IPS DF 19.7 (cell line): ENCODE measurements around the gene MAN2B1.
"Not testable (repeated sequence)": the region's sequence is repeated elsewhere in the genome, so short reads cannot be mapped to it uniquely, and the experiment has no call there.

Experiments
- DNase-seq: peaks from one replicate; pipeline ENCODE4 v3.0.0-alpha.2; 2013; ENCODE audit warnings: low read depth, low spot score

The MAN2B1 gene

DNA sequence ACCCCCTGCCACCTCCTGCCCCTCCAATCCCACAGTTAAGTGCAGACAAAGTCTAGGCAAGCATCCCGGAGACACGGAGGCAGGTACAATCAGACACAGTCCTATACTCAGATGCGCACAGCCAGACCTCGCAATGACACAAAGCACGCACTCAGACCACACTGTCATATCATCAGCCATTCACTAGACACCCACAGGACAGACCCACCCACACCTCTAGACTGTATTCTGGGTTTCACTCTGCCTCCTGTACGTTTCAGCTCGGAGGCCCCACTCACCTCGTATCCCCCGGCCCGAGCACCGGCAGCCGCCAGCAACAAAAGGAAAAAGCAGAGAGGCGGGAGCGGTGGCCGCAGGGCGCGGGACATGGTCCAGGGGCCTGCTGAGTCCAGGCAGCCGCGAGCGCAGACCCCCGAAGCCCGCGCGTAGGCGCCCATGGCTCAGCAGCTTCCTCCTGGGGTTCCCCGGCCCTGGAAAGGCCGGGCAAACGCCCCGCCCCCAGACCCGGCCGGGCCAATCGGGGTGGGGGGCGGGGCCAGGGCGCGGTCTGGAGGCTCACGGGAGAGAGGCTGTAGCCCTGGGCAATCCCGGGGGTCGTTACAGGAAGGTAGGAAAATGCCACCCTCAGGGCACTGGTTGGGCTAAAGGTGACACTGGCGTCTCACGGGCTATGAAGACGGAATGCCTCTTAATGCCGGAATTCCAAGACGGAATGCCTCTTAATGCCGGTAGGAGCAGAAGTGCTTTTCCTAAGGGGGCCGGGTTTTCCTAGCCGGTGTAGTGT lies at the start of gene MAN2B1, which contains the start of gene WDR83:
Gene MAN2B1 (minus strand): TSS at position 478 of the 784 bp plus-strand sequence. CDS start 41 bp downstream, at position 437.
Gene WDR83 (plus strand): TSS at position 543 of the 784 bp plus-strand sequence. CDS start 2,984 bp downstream, outside the sequence.
- no peak for DNase-seq

DNA sequence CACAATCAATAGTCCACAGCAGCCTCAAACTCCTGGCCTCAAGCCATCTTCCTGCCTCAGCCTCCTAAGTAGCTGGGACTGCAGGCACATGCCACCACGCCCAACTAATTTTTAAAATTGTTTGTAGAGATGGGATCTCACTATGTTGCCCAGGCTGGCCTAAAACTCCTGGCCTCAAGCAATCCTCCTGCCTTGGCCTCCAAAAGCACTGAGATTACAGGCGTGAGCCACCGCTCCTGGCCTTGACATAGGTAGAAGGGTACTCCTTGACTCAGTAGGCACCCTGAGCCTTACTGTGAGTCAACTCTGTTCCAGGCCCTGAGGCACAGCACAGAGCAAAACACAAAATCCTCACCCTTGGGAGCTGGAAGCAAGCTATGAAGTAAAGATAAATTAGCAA lies 49.4 kb upstream of the MAN2B1 start:
- DNase-seq: no peak

DNA sequence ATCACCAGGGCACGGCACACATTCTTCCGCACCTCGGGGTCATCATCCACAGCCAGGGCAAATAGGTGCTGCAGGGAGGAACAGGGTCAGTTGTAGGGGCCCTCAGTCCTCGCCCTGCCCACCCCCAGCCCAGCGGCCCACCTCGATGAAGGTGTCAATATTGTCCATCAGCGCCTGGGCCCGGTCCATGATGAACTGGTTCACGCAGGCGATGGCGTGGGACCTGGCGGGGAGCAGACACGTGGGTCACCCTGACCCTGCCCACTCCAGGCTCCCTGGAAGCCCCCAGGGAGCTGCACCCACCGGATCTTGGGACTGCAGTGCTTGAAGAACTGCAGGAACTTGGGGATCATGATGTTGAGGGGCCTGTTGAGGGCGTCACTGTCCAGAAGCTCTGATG lies 48.6 kb upstream of the MAN2B1 start:
- no peak for DNase-seq

DNA sequence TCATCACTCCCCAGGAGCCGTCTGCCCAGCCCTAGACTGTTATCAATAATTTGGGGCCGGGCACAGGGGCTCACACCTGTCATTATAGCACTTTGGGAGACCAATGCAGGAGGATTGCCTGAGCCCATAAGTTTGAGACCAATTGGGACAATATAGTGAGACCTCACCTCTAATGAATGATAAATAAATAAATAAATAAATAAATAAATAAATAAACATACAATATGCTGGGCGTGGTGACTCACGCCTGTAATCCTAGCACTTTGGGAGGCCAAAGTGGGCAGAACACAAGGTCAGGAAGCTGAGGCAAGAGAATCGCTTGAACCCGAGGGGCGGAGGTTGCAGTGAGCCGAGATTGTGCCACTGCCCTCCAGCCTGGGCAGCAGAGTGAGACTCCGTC lies 46.8 kb upstream of the MAN2B1 start:
- not testable (repeated sequence) for DNase-seq

DNA sequence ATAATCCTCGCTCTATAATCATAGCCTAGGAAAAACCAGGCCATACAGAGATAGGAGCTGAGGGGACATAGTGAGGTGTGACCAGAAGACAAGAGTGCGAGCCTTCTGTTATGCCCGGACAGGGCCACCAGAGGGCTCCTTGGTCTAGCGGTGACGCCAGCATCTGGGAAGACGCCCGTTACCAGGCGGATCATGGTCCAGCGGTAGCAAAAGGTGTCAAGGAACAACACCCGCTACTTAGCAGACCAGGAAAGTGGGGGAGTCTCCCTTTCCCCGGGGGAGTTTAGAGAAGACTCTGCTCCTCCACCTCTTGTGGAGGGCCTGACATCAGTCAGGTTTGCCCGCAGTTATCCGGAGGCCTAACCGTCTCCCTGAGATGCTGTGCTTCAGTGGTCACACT lies 45.5 kb upstream of the MAN2B1 start:
- DNase-seq: not testable (repeated sequence)

DNA sequence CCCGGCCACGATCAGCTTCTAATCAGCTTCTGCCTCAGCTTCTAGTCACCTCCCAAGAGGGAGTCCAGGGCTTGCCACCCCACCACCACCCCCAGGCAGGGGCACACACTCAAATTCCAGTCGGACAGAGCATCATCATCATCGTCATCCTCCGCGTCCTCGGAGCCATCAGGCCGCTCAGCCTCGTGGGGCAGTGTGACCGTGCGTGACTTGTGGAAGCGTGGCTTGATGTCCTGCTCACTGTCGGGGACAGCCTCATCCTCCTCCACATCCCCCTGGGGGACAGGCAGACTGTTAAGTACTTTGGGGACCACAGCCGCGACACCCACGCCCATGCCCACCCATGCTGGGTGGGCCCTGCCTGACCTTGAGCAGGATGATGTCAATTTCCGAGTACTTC lies 44.6 kb upstream of the MAN2B1 start:
- DNase-seq: no peak

DNA sequence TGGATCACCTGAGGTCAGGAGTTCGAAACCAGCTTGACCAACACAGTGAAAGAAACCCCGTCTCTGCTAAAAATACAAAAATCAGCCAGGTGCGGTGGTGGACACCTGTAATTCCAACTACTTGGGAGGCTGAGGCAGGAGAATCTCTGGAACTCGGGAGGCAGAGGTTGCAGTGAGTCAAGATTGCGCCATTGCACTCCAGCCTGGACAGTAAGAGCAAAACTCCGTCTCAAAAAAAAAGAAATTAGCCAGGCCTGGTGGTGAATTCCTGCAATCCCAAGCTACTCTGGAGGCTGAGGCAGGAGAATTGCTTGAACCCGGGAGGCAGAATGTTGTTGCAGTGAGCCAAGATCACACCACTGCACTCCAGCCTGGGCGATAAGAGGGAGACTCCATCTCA lies 42.1 kb upstream of the MAN2B1 start:
- no peak for DNase-seq

DNA sequence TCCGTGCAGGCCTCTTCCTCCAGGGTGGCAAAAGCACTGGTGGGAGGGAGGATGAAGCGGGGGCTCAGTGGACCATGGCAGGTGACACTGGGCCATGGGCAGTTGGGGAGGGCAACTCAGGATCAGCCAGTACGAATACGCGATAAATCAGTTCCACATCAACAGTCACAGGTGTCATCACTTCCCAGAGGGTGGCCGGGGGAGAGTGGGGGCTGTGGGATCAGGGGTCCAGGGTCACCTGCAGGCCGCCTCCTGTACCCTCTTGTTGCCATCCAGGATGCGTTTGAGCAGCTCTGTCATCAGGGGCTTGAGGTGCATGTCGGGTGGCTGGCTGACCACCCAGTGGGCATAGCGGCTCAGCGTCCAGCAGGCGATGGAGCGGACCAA lies 39.8 kb upstream of the MAN2B1 start:
- DNase-seq: no peak

DNA sequence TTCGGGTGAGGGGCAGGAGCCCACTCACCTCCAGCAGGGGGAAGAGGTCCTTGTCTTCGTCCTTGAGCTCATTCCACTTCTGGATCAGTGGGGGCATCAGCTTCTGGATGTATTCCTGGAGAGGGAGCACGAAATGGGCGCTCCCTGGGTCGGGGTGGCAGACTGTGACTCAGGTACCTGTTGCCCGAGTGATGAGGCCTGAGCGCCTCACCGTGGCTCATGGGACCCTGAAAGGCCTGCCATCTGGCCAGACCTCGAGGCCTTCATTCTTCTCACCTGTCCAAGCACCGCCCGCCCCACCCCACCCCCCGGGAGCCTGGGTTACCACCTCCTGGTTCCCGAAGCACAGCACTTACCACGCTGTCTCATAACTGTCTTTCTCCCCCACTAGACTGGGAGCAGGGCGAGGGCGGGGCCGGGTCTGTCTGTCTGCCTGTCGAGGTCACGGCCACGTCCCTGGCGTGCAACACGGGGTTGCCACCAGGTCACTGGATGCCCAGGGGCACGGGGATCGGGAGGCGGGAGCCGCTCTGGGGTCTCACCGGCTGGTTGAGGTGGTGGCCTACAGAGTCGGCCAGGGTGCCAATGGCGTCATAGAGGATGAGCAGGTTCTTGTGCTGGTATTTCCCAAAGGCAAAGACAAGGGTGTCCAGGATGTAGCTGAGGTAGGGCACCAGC lies 39.3 kb upstream of the MAN2B1 start:
- no peak for DNase-seq

DNA sequence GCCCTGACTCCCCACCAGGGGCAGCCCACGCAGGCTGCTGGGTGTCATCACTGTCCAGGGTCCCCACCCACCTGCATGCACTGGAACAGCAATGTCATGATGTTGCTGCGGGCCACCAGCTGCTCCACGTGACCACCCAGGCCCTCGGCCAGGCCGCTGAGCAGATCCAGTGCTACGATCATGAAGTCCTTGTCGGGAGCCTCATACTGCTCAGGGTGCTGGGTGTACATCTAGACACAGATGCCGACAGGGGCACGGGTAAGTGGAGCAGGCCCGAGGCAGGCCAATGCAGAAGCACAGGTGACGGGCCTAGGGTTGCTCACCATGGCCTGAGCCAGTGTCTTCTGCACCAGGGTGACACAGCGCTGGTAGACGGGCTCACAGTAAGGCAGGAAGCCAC lies 38.6 kb upstream of the MAN2B1 start:
- DNase-seq: no peak

DNA sequence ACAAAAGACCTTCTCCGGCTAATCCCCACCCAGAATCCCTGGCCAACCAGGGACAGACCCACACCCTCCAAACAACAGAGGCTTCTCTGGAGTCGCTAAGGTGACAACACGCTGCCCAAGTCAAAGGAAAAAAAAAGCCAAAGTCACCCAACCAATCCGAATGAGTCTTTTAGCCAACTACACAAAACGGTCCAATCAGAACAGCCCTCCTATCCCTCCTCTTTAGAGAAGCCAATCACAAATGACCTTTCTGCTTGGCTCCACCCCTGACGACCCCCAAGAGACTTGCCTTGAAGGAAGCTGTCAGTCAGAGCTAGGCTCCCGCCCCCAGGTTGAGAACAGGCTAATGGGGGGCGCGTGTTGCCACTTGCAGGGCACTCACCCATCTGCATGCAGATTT lies 36.5 kb upstream of the MAN2B1 start:
- peak; percentile 87 for DNase-seq

DNA sequence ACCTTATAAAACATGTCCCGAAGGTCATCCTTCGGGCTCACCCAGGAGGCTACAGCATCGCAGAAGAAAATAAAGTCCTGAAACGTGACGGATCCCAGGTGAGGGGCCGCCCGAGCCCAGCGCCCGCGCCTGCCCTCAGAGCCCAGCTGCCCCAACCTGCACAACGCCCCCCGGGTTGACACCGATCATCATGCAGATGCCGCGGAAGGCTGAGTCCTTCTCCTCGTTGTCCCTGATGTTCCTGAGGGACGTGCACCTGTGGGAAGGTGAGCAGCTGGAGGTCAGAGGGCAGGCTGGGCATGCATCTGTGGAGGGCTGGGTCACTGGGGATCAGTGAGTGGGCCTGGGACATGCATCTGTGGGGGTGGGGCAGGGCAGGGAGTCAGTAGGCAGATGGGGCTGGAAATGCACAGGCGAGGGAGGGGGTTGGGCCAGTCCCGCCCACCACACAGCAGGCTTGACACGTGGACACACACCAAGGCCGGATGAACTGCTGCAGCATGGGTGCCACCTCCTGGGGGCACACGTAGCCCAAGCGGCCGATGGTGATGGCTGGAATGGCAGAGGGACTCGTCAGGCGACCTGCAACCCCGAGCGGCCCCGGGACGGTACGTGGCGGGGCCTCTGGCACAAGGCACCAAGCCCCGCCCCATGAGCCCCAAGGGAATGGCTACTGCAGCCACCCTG lies 35.2 kb upstream of the MAN2B1 start:
- no peak for DNase-seq

DNA sequence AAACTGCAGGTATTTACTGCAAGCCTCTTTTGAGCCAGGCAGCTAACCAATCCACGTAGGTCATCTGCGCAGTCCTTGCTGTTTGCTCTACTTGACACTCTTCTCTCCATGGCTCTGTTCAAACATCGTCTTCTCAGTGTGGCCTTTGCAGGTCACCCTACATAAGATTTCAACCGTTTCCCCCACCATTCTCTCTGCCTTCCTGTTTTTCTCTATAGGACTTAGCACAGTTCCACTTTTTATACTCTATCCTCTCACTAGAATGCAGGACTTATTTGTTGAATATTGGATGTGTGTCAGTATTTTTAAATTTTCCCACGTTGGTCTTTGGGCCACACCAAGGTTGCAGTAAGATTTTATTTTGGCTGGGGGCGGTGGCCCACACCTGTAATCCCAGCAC lies 31.6 kb upstream of the MAN2B1 start:
- no peak for DNase-seq

DNA sequence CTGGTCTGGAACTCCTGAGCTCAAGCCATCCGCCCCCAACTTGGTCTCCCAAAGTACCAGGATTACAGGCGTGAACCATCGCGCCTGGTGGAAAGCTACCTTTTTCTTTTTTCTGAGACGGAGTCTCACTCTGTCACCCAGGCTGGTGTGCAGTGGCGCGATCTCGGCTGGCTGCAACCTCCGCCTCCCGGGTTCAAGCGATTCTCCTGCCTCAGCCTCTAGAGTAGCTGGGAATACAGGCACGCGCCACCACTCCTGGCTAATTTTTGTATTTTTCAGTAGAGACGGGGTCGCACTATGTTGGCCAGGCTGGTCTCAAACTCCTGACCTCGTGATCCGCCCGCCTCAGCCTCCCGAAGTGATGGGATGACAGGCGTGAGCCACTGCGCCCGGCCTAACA lies 30.9 kb upstream of the MAN2B1 start:
- DNase-seq: not testable (repeated sequence)

DNA sequence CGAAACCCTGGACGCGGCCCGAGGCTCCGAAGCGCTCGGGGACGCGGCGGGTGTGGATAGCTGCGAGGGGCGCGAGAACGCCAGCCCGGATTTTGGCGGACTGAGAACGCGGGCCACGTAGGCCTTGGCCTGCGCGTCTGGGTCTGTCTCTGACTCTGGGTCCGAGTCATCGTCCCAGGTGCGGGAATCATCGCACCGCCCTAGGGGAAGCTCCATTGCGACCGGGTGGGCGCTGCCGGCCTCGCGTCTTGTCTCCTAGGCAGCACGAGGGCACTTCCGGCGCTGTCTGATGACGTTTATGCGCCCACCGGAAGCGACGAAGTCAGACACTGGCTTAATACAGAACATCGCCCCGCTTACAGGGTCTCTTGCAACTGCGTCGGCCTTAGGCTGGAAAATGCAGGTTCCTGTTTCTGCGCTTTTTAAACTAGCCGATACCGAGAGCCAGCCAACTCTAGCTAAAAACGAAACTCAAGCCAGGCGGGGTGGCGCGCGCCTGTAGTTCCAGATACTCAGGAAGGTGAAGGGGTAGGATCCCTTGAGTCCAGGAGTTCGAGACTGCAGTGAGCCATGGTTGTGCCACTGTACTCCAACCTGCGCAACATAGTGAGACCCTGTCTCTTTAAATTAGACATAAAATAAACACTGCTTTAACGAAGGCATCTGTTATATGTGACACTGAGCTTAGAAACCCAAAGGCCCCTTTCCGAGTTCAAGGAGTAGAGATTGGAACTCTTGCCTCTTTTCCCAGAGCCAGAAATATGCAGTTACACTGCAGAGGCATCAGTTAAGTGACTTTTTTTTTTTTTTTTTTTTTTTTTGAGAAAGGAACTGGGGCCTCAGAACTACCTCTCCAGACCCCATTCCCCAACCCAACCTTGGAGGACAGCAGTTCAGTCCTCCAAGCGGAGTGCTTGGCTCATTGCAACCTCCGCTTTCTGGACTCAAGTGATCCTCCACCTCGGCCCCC lies 30.1 kb upstream of the MAN2B1 start, which contains the start of gene FBXW9:
Gene FBXW9 (minus strand): TSS at position 266 of the 970 bp plus-strand sequence. CDS start 50 bp downstream, at position 216.
- no peak for DNase-seq

DNA sequence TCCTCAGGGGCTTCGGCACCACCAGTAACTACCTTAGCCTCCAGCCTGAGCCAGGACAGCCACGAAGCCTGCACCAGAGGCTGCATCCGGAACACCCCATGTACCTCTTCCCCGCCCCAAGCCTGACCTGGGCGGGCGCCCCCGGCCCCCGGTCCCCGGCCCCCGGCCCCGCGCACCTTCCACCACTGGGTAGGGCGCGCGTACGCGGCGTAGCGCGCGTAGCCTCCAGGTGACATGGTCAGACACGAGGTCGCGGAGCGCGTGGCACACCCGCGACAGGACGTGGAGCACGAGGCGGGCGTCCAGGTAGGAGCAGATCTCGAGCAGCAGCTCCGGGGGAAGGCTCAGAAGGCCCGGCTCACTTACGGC lies 29.4 kb upstream of the MAN2B1 start:
- no peak for DNase-seq

DNA sequence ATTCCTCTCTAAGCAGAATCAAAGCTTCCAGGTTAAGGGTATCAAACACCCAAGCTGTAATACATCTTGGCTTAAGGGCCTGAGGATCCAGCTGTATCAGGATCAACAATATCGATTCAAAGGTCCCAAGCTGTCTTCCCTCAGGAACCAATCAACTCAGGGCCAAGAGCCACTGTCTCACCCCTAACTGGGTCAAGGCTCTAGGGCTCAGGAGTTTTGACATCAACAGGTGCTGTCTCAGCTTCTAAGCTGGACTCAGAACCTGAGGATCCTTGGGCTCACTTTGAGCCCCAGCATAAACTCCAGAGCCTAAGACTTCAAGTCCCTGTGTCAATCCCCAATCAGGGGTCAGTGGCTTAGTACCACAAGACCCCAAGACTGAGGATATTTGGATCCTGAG lies 29.0 kb upstream of the MAN2B1 start:
- DNase-seq: no peak

DNA sequence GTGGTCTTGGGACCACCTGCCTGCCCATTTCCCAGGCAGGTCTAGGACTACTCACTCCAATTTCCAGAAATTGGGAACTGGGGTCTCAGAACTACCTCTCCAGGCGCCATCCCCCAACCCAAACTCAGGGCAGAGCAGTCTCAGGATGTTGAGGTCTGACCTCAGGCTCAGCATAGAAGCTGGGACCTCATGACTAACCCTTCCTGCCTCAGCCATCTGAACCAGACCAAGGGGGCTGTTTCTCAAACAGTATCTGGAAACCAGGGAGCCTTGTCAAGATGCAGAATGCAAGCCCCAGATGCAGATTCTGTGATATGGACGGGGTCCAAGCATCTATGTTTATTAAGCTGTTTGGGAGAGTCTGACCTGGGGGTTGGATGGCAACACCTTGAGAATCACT lies 28.6 kb upstream of the MAN2B1 start:
- DNase-seq: no peak

DNA sequence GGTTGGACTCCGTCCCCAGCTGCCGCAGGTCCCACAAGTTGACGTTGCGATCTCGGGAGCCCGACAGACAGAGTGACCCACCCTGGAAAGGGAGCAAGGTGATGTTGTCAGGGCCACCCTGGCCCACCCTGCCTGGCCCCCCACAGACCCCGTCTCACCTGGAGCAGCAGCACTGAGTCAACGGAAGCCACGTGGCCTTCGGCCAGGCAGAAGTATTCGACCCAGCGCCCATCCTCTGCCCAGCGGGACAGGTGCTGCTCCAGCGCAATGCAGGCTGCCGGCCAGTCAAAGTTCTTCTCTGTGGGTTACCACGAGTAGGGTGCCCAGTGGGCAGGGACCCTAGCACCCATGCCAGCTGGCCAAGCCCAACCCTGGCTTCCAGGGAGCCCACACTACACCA lies 28.1 kb upstream of the MAN2B1 start:
- no peak for DNase-seq

DNA sequence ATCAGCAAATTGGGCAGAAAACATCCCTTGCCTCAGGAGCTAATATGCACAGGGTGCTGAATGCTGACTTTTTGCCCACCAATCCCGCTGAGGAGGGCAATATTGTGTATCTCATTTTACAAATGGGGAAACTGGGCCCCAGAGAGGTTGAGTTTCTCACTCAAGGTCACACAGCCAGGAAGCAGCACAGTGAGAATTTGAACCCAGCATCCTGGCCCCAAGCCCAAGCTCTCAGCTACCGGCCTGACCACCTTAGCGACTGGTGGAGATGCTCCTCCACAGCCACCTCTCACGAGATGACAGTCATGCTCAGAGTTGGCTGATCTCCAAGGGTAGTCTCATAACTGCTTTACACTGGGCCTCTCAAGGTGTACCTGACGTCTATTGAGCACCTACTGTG lies 26.4 kb upstream of the MAN2B1 start:
- no peak for DNase-seq

DNA sequence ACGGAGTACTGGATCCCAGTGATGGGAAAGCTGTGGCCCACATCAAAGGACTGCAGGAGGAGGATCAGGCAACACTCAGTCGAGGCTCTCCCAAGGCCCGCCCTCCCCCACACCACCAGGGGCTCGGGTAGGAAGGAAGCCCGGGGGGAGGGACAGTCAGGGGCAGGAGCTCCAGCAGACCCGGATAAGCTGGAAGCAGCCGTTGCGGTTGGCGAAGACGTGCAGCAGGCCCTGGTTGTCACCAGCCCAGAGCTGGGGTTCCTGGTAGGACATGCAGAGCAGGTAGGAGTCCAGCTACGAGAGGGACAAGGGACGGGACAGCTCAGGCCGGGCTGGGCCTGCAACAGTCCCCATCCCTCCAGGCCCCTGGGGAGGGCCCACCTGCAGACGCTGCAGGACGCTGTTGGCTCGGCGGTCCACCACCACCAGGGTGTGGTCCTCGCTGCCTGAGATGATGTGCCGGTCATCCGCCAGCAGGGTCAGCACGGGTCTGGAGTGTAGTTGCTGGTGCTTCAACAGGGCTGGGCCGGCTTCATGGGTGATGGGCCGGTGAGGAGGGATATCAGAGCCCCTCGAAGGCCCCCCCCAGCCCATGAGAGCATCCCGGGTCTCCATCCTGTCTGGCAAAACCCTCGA lies 23.2 kb upstream of the MAN2B1 start:
- DNase-seq: no peak
